ENCODE data around the gene ERBB4.
"Not testable (repeated sequence)": the region's sequence is repeated elsewhere in the genome, so short reads cannot be mapped to it uniquely, and the experiment has no call there.

The ERBB4 gene

GRCh38 chr2:212147921-212148513 lies 390.6 kb downstream of the ERBB4 start:
- no peak for DNase-seq (ENCODE audit: low read depth, low spot score)

GRCh38 chr2:212146416-212146815 lies 392.2 kb downstream of the ERBB4 start:
- no peak for DNase-seq (ENCODE audit: low read depth, low spot score)

DNA sequence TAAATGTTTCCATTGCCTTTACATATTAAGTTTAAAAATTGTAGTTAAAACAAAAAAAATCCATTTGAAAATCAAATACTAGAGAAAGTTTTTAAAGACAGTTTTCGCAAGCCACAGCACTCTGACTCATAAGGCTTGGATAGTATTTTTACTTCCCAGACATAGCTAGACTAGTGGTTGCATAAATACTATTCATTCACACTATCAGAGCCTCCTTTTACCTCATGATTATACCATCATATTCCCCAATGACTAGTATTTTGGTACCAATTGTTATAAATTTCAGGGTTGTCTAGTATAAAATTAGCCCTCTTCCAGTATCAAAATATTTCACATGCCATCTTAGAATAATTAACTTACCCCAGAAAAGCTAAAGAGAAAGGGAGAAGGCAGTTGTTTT lies 393.5 kb downstream of the ERBB4 start:
- no peak for DNase-seq (ENCODE audit: low read depth, low spot score)

DNA sequence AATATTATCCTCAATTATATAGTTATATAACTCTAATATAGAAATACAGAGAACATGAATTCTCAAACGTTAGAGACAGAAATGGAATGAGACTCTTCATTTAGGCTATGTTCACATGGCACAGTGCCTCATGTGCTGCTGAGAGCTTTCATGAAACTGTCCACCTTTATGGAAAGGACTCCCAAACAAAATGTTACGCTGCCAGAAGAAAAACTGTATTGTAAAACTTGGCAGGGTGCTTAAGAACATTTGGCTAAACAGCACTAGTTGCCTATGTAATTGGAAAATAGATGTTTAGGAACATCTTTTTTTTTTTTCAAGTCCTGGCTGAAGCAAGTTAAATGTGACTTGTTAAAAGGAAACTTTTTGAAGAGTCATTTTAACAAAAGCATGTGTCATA lies 396.0 kb downstream of the ERBB4 start:
- DNase-seq (ENCODE audit: low read depth, low spot score): no peak

- no peak for DNase-seq (ENCODE audit: low read depth, low spot score)
Measured at GRCh38 chr2:212141499-212141898, 397.1 kb downstream of the ERBB4 start.

DNA sequence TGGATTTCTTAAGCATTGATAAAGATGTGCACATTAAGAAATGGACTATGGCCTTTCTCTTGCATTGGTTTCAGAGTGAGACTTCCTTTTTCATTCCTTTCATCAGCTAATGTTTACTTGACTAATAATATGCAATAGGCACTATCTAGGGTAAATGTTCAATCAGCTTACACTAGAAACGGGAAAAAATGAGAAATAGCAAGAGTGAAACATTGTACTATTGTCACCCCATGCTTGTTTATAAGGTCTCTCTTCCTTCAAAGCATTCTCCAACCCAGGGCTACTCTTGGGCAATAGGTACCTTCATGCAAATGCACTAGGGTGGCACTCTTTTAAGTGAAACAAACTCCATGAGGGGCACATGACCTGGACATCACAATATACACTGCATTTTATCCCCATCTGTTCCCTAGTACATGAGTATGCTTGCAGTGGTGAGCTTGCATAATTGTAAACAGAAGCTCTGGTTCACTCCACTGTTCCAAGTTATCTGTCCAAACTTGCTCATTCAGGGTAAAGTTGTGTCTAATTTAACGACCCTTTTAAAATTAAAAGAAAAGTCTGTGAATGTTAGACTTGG lies 402.3 kb downstream of the ERBB4 start:
- no peak for DNase-seq (ENCODE audit: low read depth, low spot score)

GRCh38 chr2:212135739-212136138 lies 402.9 kb downstream of the ERBB4 start:
- DNase-seq (ENCODE audit: low read depth, low spot score): no peak

DNA sequence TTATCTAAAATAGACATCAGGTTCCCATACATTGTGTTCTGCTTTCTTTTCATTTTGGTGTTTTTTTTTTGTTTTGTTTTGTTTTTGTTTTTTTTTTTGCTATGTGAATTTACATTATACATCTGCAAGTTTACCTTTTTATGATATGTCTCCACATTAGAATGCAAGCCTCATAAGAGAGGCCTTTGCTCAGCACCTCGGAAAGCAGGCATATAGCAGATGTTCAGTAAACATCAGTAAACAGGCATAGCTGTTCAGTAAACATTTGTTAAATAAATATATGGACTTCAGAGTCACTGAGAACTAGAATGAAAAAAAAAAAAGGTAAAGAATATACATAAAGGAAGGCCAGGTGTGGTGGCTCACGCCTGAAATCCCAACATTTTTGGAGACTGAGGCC lies 405.3 kb downstream of the ERBB4 start:
- no peak for DNase-seq (ENCODE audit: low read depth, low spot score)

- DNase-seq (ENCODE audit: low read depth, low spot score): no peak
Measured at GRCh38 chr2:212124598-212124997, 414.0 kb downstream of the ERBB4 start.

DNA sequence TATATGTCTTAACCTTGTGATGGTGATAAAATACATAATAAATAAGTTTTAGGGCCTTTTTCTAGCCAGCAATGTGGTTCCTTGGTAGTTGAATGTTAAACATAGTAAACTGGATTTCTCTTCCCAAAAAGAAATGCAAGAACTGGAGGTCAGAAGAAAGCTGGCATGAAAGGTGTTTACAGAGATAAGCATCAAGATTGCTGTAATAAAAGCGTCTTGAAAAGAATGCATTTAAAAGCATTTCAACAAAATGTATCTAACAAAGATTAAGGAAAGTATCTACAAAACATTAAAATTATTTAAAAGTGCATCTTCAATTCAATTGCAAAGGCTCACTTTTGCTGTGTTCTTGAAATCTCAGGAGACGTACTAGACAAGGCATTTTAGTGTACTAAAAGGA lies 419.0 kb downstream of the ERBB4 start:
- no peak for DNase-seq (ENCODE audit: low read depth, low spot score)

GRCh38 chr2:212117926-212118325 lies 420.7 kb downstream of the ERBB4 start:
- DNase-seq (ENCODE audit: low read depth, low spot score): no peak

- DNase-seq (ENCODE audit: low read depth, low spot score): no peak
Measured at GRCh38 chr2:212114489-212114888, 424.1 kb downstream of the ERBB4 start.

DNA sequence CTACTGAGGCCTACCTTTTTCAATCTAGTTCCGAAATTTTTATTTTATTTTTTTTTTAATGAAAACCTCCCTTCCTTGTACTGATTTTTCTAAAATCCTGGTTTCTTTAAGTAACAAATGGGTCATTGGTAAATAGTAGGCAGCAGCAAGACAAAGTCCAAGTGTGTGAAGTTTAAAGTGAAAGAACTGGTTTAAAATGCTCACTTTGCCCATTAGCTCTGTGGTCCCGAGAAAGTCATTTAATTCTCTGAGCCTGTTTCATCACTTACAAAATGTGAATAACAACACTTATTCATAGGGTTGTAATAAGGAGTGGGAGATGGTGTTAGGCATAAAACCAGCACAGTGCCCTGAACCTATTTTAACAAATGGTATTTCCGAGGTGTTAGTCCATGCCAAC lies 426.2 kb downstream of the ERBB4 start:
- DNase-seq (ENCODE audit: low read depth, low spot score): no peak

GRCh38 chr2:212109792-212110680 lies 428.6 kb downstream of the ERBB4 start:
- no peak for DNase-seq (ENCODE audit: low read depth, low spot score)

GRCh38 chr2:212109217-212109616 lies 429.4 kb downstream of the ERBB4 start:
- DNase-seq (ENCODE audit: low read depth, low spot score): no peak

GRCh38 chr2:212107989-212108388 lies 430.6 kb downstream of the ERBB4 start:
- no peak for DNase-seq (ENCODE audit: low read depth, low spot score)

DNA sequence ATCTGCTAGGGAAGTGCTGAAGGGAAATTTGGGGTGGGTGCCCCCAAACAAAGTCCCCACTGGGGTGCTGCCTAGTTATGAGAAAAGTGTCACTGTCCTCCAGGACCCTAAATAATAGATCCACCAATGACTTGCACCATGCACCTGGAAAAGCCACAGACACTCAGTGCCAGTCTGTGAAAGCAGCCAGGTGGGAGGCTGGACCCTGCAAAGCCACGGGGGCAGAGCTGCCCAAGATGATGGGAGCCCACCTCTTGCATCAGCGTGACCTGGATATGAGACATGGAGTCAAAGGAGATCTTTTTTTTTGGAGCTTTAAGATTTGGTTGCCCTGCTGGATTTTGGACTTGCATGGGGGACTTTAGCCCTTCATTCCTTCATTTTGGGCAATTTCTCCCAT lies 431.6 kb downstream of the ERBB4 start:
- DNase-seq (ENCODE audit: low read depth, low spot score): no peak

- DNase-seq (ENCODE audit: low read depth, low spot score): not testable (repeated sequence)
Measured at GRCh38 chr2:212106536-212106935, 432.1 kb downstream of the ERBB4 start.

- no peak for DNase-seq (ENCODE audit: low read depth, low spot score)
Measured at GRCh38 chr2:212099658-212100057, 438.9 kb downstream of the ERBB4 start.

GRCh38 chr2:212098966-212099365 lies 439.6 kb downstream of the ERBB4 start:
- no peak for DNase-seq (ENCODE audit: low read depth, low spot score)

DNA sequence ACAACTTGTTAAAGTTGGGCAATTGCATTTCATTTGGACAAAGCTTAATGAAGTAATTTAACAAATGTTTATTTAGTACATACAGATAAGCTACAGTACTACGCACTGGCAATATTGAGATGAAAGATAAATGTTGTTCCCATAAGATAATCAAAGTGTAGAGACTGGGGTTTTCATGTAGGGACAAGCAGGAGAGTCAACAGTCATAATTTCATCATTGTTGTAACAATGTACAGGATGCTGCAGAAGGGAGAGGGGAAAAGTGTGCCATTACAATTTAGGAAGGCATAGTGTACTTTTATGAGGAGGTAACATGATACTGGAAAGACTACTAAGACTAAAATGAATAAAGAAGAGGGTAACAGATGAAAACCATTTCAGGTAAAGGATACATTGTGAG lies 441.6 kb downstream of the ERBB4 start:
- DNase-seq (ENCODE audit: low read depth, low spot score): no peak

DNA sequence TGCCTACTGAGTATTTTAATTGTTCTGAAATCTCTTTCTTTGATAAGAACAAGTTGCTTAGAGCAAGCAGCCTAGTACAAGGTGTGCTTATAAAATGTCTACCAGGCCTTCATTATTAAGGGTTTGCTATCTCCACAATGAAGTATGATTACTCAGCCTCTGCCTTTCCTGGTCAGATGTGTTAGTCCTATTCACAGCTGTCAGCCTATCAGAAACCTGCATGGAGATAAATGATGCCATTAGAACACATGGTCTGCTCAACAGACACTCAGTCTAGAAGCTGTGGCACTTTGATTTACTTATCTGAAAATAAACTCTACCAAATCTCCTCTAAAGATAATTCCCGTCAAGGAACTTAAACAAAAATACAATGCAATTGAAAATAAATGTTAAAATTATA lies 448.7 kb downstream of the ERBB4 start:
- DNase-seq (ENCODE audit: low read depth, low spot score): no peak

DNA sequence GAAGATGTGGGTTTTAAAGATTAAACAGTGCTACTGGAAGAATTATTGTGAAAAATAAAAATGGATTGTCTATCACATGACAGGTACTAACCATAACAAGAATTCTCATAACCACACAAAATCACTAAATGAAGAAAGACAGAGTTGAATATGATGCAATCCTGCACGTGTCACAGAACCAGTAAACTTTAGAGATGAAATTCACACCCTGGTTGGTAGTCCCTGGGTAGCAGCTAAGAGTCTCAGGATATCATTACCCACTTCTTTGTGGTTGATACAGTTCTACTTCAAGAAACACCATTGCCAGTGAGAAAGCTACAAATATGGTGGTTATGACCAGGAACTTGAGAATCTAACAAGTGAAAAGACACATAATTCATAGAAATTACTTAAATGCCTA lies 450.2 kb downstream of the ERBB4 start:
- DNase-seq (ENCODE audit: low read depth, low spot score): no peak
